Activated gamma-delta T cell treated with anti-CD3 and anti-CD28 coated beads, Interleukin-2, amount 50 U/mL, for 16 hours (primary cell): ENCODE results near the gene SNAI1.

Experiments used
- DNase-seq: peaks from one replicate; pipeline ENCODE4 v3.0.0-alpha.2; 2020; ENCODE audit warnings: low read depth

Gene SNAI1

GRCh38 chr20:50013976-50014375 is 31.2 kb downstream of the SNAI1 start:
- no peak for DNase-seq

- no peak for DNase-seq
These were observed 32.1 kb downstream of the SNAI1 start for GRCh38 chr20:50014570-50015562.

DNA sequence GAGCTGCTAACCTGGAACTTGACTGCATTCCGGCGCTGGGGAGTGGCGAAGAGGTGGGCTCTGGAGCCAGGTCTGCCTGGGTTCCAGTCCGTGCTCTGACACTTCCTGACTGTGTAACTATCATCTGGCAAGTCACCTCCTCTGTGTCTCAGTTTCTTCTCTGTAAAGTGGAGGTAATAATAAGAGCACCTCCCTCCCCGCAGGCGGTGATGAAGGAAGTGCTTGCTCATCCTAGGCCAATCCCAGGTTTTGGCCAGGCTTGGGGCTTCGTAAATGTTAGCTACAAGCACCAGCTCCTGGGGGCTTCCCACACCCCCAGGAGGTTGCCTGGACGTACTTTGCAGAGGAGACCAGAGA is 32.8 kb downstream of the SNAI1 start:
- no peak for DNase-seq

- DNase-seq: no peak
These were observed 33.4 kb downstream of the SNAI1 start for GRCh38 chr20:50015993-50016770.

DNA sequence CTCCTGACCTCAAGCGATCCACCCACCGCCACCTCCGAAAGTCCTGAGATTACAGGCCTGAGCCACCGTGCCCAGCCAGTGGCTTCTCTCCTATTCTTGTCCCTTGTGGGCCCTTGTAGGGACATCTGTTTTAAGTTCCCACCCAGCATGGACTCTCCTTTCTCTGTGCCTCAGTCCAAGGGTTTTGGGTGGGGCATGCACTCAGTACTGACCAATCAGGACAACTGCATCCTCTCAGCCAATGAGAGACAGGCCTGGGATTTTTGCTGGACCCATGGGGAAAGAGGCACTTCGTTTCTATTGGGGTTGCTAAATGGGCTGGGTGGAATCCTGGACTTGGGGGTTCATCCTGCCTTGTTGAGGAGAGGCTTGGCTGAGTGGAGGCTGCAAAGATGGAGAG is 34.4 kb downstream of the SNAI1 start:
- DNase-seq: no peak

DNA sequence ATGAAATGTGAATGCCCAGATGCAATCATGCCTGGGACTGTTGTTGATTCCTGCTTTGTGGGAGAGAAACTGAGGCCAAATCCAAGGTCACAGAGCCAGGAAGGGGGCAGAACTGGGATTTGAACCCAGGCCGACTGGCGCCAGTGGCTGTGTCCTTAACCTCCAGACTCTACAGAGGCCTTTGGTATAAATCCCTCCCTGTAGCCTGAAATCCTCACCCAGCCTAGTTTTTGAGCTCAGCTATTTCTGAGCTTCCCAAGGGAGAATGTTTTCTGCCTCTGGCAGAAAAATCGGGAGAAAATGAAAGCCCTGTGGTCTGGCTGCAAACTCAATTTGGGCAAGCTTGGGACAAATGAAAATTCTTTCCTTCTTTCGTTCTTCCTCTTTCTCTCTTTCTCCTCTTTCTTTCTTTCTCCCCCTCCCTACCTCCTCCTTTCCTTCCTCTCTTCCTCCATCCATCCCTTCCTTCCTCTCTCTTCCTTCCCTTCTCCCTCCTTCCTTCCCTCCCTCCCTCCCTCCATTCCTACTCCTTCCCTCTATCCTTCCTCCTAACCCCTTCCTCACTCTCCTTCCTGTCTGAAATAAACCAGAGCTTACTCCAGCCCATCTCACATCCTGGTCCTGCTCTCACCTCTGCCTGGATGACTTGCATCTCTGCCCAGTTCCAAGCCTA is 34.9 kb downstream of the SNAI1 start:
- DNase-seq: no peak

GRCh38 chr20:50019466-50020256 is 36.9 kb downstream of the SNAI1 start:
- no peak for DNase-seq

- no peak for DNase-seq
These were observed 37.5 kb downstream of the SNAI1 start for GRCh38 chr20:50020288-50020687.

DNA sequence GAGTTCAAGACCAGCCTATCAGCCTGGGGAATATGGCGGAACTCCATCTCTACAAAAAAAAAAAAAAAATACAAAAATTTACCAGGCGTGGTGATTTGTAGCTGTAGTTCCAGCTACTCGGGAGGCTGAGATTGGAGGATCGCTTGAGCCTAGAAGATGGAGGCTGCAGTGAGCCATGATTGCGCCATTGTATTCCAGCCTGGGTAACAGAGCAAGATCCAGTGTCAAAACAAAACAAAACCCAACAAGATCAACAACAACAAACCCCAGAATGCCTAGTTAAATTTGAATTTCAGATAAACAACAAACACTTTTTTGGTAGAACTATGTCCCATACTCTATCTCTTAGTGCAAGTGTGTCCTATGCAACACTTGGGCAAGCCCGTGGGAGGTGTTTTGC is 39.9 kb downstream of the SNAI1 start:
- DNase-seq: no peak

GRCh38 chr20:50023116-50023805 is 40.5 kb downstream of the SNAI1 start:
- DNase-seq: no peak

- DNase-seq: no peak
These were observed 44.2 kb downstream of the SNAI1 start for GRCh38 chr20:50026746-50027575.

DNA sequence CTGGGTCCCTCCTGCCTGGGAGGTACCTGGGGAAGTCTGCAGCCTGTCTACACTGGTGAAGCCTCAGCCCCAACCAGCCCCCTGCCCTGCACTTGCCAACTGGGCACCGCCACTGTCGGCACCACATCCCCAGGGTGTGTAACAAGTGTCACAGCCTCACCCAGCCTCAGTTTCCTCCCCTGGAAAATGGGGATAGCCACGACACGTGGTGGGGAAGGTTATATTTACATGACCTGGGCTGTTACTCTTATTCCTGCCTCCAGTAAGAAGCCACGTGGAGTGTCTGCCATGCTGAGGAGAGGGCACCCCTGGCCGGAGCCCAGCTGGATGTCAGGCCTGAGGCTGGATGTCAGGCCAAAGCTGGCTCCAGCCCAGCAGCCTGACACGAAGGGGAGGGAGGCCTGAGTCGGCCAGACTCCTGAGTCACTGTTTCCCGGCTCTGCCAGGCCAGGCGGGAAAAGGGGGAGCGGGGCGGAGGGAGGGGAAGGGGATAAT is 44.9 kb downstream of the SNAI1 start:
- no peak for DNase-seq

GRCh38 chr20:50029083-50029696 is 46.4 kb downstream of the SNAI1 start:
- DNase-seq: no peak

DNA sequence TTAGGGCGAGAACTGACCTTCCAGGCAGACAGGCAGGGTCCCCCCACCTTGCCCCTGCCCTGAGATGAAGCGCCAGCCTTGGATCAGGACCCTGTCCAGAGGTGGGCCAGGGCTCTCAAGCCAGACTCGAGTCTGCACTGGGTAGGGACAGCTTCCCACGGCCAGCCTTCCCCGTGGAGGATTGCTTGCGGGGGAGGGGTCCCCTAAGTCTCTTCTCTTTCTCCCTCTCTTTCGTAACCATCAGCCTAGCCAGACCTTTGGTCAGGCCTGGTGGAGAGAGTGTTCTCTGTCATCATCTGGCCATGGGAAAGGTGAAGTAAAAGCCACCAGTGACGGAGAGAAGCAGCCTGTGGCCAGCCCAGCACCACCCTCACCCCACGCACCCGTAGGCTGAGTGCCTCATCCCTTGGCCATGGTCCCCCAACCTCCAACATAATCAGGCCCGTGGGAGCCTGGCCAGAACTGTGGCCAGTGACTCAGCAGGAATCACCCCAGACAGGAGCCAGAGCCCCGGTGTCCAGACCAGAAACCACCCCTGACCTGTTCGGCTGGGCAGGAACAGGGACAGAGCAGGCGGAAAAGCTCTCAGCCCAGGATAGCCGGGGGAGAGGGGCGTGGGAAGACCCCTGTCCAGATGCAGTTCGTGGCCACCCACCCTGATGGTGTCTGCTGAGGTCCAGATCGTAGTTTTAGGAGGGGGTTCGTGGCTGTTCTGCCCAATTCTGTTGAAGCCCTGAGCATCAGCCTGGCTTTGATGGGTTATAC is 47.1 kb downstream of the SNAI1 start:
- no peak for DNase-seq

- no peak for DNase-seq
These were observed 50.3 kb downstream of the SNAI1 start for GRCh38 chr20:50032955-50033666.

GRCh38 chr20:50034567-50035180 is 51.9 kb downstream of the SNAI1 start:
- no peak for DNase-seq

DNA sequence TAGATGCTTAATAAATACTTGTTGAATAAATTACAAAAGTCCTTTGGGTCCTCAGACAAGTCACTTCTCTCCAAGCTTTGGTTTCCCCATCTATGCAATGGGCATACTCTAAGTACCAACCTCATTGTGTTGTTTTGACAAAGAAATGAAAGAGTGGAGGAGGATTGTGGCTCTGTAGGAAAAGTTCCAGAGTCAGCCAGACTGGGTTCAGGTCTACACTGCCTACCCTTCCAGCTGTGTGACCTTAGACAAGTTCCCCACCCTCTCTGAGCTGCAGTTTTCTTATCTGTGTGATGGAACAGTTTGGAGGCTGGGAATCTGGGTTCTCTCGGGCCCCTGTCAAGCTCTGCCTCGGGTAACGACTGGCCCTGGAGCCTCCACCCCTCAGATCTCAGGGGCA is 53.9 kb downstream of the SNAI1 start:
- no peak for DNase-seq

- DNase-seq: no peak
These were observed 54.3 kb downstream of the SNAI1 start for GRCh38 chr20:50037123-50037522.
